Measurements from ENCODE around the gene TBL1X. TPM values are rescaled to one million over a fixed set of nuclear protein-coding genes. Genes with fewer than 3 reads are reported as not detected.

Gene TBL1X
- total RNA-seq, 6 donors from 2014 or later = 6.3 to 21.4 (median 12.8) TPM

- TF ChIP-seq POLR2A (IDR thresholded peaks at IDR 0.05) = no peak
- TF ChIP-seq, protein P1, sequence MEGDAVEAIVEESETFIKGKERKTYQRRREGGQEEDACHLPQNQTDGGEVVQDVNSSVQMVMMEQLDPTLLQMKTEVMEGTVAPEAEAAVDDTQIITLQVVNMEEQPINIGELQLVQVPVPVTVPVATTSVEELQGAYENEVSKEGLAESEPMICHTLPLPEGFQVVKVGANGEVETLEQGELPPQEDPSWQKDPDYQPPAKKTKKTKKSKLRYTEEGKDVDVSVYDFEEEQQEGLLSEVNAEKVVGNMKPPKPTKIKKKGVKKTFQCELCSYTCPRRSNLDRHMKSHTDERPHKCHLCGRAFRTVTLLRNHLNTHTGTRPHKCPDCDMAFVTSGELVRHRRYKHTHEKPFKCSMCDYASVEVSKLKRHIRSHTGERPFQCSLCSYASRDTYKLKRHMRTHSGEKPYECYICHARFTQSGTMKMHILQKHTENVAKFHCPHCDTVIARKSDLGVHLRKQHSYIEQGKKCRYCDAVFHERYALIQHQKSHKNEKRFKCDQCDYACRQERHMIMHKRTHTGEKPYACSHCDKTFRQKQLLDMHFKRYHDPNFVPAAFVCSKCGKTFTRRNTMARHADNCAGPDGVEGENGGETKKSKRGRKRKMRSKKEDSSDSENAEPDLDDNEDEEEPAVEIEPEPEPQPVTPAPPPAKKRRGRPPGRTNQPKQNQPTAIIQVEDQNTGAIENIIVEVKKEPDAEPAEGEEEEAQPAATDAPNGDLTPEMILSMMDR (IDR thresholded peaks at IDR 0.05) = no peak
- TF ChIP-seq POLR2AphosphoS5 (IDR thresholded peaks at IDR 0.05) = no peak
- TF ChIP-seq EP300 (IDR thresholded peaks at IDR 0.05) = no peak
- Histone ChIP-seq H3K4me1 (no peaks in the 10 kb centered on the region), H3K27me3 (no peaks in the 10 kb centered on the region), H3K4me3 (no peak overlapping the region), H3K27ac (no peak overlapping the region), H3K9me3 (no peaks in the 10 kb centered on the region), H3K36me3 (no peaks in the 10 kb centered on the region)
- DNase-seq (no peak), ATAC-seq (ENCODE audit: low FRiP score in 2 of 2) (no peak)
- WGBS, 2 donors = 55 to 100% methylated on average over 1 of the region's 1 CpG
Observed at GRCh38 chrX:9436812-9437211, 28.0 kb upstream of the TBL1X start.

- Histone ChIP-seq H3K9me3 (no peaks in the 10 kb centered on the region), H3K4me3 (no peak overlapping the region), H3K36me3 (no peaks in the 10 kb centered on the region), H3K27ac (no peak overlapping the region), H3K4me1 (no peaks in the 10 kb centered on the region), H3K27me3 (no peaks in the 10 kb centered on the region)
- 91 to 100% methylated on average over 2 to 3 of the region's 3 CpGs for WGBS, 2 donors
- TF ChIP-seq POLR2AphosphoS5 (IDR thresholded peaks at IDR 0.05) (no peak), POLR2A (IDR thresholded peaks at IDR 0.05) (no peak), EP300 (IDR thresholded peaks at IDR 0.05) (no peak)
- TF ChIP-seq, protein P1 (IDR thresholded peaks at IDR 0.05) = no peak
- ATAC-seq (ENCODE audit: low FRiP score in 2 of 2) (no peak), DNase-seq (no peak)
Observed at GRCh38 chrX:9438933-9439494, 25.8 kb upstream of the TBL1X start.

DNA sequence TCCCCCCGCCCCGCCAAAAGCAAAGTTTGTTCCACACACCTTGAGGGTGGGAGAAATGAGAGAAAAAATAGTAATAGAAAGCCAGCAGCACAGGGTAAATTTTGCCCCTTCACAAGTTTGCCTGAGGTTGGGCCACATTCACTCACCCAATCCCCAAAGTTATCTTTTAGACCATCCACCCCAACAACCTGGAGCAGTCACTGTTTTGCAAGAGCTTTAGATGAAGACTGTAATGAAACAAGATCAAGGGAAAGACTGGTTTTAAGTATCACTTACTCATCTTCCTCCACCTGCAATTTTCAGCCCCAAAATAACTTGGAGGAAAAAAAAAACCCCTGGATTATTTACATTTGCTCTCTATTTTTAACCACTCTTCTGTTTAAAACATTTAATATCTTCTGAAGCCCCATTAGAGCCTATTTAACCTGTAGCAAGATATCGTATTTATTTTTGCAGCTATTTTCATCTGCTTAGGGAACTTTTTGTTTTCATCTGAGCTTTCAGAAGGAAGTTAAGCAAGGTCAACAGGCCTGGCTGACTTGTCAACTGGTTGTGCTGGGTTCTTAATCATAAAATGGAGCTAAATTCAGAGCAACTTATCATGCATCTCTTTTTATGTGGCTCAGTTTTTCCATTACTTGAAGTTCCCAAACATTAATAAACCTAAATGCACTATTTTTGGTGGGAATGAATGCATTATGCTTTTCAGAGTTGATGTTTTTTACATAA is 24.6 kb upstream of the TBL1X start:
- no peak for TF ChIP-seq POLR2AphosphoS5 (IDR thresholded peaks at IDR 0.05)
- TF ChIP-seq, protein P1 (IDR thresholded peaks at IDR 0.05) = no peak
- TF ChIP-seq POLR2A (IDR thresholded peaks at IDR 0.05) = no peak
- no peak for TF ChIP-seq EP300 (IDR thresholded peaks at IDR 0.05)

DNA sequence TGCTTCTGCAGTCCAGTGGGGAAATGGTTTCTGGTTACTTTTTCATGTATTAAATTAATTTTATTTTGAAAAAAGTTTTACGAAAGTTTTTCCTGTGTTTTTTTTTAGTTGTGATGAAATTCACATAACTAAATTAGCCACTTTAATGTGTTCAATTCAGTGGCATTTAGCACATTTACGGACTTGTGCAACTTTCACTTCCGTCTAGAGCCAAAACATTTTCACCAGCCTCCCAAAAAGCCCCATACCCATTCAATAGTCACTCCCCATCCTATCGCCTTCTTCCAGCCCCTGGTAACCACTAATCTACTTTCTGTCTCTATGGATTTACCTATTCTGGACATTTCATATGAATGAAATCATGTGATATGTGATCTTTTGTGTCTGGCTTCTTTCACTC is 22.8 kb upstream of the TBL1X start:
- H3K4me3 ChIP-seq = no peak overlapping the region
- no peaks in the 10 kb centered on the region for H3K27me3 ChIP-seq
- no peaks in the 10 kb centered on the region for H3K9me3 ChIP-seq
- ATAC-seq (ENCODE audit: low FRiP score in 2 of 2) = no peak
- DNase-seq = no peak
- H3K36me3 ChIP-seq = no peaks in the 10 kb centered on the region
- TF ChIP-seq, protein P1 (IDR thresholded peaks at IDR 0.05) = no peak
- no peak for TF ChIP-seq POLR2A (IDR thresholded peaks at IDR 0.05)
- no peaks in the 10 kb centered on the region for H3K4me1 ChIP-seq
- H3K27ac ChIP-seq = no peak overlapping the region
- 59 to 73% methylated on average over 4 of the region's 4 CpGs for WGBS, 2 donors

More for the DNA sequence above, 24.6 kb upstream of the TBL1X start:
- DNase-seq (no peak), ATAC-seq (ENCODE audit: low FRiP score in 2 of 2) (no peak)
- Histone ChIP-seq H3K27me3 (no peaks in the 10 kb centered on the region), H3K27ac (no peak overlapping the region), H3K4me3 (no peak overlapping the region), H3K9me3 (no peaks in the 10 kb centered on the region), H3K4me1 (no peaks in the 10 kb centered on the region), H3K36me3 (no peaks in the 10 kb centered on the region)
- WGBS, 2 donors = 58 to 76% methylated on average over 3 of the region's 3 CpGs

DNA sequence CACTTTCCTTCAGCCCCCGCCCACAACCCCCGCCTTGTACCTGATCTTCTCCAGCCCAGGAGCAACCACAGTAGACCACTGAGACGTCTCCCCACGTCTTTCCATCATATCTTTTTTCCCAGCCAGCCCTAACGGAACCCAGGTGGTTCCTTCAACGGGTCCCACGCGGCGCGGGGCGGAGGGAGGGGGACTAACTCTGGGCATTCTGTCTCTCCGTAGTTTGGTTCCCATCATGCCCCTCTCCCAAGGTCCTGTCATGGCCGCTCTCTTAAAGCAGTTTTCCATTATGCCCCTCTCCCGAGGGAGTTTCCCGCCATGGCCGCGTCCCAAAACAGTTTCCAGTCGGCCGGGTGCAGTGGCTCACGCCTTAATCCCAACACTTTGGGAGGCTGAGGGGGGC is 21.5 kb upstream of the TBL1X start:
- DNase-seq = no peak
- Histone ChIP-seq H3K4me1 (no peaks in the 10 kb centered on the region), H3K36me3 (no peaks in the 10 kb centered on the region), H3K27me3 (no peaks in the 10 kb centered on the region), H3K4me3 (no peak overlapping the region), H3K27ac (no peak overlapping the region), H3K9me3 (no peaks in the 10 kb centered on the region)
- TF ChIP-seq EP300 (IDR thresholded peaks at IDR 0.05) (no peak), POLR2AphosphoS5 (IDR thresholded peaks at IDR 0.05) (no peak), POLR2A (IDR thresholded peaks at IDR 0.05) (no peak)
- TF ChIP-seq, protein P1 (IDR thresholded peaks at IDR 0.05) = no peak
- 86 to 98% methylated on average over 20 of the region's 20 CpGs for WGBS, 2 donors
- no peak for ATAC-seq (ENCODE audit: low FRiP score in 2 of 2)
